GM18519 (cell line): ENCODE results near the gene KDELR1.
A peak's percentile ranks its signal among the peaks of the same experiment; 100 is the strongest.

Source experiments
- ATAC-seq: cut with Tn5 transposase; IDR thresholded peaks from one replicate; pipeline ENCODE4 v1.9.1; 2021; ENCODE audit warnings: mild to moderate bottlenecking, moderate library complexity; ENCODE audit not compliant: unreplicated experiment, low FRiP score

Gene KDELR1

GRCh38 chr19:48346191-48346590, 45.2 kb downstream of the KDELR1 start:
- ATAC-seq, result no peak

- no peak for ATAC-seq
Observed at GRCh38 chr19:48344892-48345291, 46.5 kb downstream of the KDELR1 start.

- ATAC-seq, result no peak
Observed at GRCh38 chr19:48342841-48343540, 48.4 kb downstream of the KDELR1 start.

GRCh38 chr19:48342414-48342738, 49.0 kb downstream of the KDELR1 start:
- ATAC-seq, result no peak

GRCh38 chr19:48341515-48342413, 49.6 kb downstream of the KDELR1 start:
- ATAC-seq, result no peak

GRCh38 chr19:48340995-48341394, 50.4 kb downstream of the KDELR1 start:
- no peak for ATAC-seq

GRCh38 chr19:48338802-48339503, 52.4 kb downstream of the KDELR1 start:
- ATAC-seq, result no peak

GRCh38 chr19:48338253-48338755, 53.0 kb downstream of the KDELR1 start:
- ATAC-seq, result no peak

- ATAC-seq, result peak; percentile 50
Observed at GRCh38 chr19:48333467-48334384, 57.6 kb downstream of the KDELR1 start.

- ATAC-seq, result peak; percentile 56
Observed at GRCh38 chr19:48332662-48333466, 58.5 kb downstream of the KDELR1 start.
